HG02623 (cell line): ENCODE data around the gene TRIP12.
"Not testable (repeated sequence)": the region's sequence is repeated elsewhere in the genome, so short reads cannot be mapped to it uniquely, and the experiment has no call there.

Source experiments
- ATAC-seq: cut with Tn5 transposase; IDR thresholded peaks from one replicate; pipeline ENCODE4 v1.9.1; 2021; ENCODE audit warnings: moderate library complexity; ENCODE audit not compliant: unreplicated experiment

The TRIP12 gene

GRCh38 chr2:229779650-229780049, 142.2 kb downstream of the TRIP12 start:
- no peak for ATAC-seq

DNA sequence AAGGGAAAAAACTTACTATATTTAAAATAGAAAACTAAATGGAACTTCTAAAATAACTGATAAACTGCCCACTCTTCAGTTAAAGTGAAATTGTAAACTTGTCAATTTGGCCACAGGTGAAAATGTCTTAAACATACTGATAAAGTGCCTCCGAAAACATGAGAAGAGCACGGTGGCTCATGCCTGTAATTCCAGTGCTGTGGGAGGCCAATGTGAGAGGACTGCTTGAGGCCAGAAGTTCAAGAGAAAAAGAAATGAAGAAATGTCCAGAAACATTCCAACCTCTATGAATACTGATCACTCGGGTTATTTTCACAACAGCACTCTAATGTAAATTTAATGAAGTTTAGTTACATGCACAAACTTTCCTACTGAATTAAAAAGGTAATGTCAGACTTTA, 144.1 kb downstream of the TRIP12 start:
- no peak for ATAC-seq

- no peak for ATAC-seq
Observed at GRCh38 chr2:229775614-229776313, 146.0 kb downstream of the TRIP12 start.

- no peak for ATAC-seq
Observed at GRCh38 chr2:229774237-229774636, 147.6 kb downstream of the TRIP12 start.

GRCh38 chr2:229768235-229768634, 153.6 kb downstream of the TRIP12 start:
- no peak for ATAC-seq

DNA sequence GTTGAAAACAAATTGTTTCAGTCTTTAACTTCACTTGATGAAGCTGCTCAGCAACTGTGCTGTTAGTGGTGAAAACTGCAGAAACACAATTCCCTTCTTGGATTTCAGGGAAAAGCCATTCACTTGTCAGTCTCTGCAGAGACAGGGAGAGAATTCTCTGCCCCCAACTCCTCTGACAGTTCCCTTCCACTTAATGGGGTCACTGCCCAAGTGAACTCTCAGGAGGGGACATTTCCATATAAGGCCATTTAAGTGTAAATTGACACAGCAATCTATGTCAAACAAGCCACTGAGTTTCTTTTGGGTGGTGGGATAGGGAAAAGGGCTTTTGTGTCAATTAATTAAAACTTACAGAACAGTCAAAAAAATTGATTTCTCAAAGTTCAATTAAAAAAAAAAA, 156.1 kb downstream of the TRIP12 start:
- no peak for ATAC-seq

DNA sequence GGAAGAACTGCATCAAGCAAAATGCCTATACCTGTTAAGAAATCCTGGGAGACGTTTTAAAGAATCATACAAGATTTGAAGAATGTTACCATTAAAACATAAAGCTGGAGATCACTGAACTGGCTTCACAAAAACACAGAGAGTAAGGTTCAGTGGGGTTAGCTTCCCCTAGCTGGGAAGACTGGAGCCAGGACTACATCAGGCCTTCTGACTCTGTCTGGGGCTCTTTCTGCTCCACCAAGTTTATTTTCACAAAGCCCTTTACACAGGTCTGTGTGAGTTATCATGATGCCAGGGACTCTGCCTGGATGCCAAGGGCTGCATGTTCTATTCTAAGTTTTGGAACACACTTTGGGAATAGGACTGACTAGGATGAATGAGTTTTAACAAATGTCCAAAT, 160.1 kb downstream of the TRIP12 start:
- no peak for ATAC-seq

DNA sequence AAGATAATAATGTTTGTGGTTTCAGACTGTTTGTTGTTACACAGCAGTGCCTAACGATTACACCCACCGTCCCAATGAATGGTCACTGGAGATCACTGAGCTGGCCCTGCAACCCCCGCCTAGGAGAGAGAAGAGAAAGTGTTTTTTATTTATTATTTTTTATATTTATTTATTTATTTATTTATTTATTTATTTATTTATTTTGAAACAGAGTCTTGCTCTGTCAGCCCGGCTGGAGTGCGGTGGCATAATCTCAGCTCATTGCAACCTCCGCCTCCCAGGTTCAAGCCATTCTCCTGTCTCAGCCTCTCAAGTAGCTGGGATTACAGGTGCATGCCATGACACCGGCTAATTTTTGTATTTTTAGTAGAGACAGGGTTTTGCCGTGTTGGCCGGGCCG, 164.3 kb downstream of the TRIP12 start:
- ATAC-seq = not testable (repeated sequence)

DNA sequence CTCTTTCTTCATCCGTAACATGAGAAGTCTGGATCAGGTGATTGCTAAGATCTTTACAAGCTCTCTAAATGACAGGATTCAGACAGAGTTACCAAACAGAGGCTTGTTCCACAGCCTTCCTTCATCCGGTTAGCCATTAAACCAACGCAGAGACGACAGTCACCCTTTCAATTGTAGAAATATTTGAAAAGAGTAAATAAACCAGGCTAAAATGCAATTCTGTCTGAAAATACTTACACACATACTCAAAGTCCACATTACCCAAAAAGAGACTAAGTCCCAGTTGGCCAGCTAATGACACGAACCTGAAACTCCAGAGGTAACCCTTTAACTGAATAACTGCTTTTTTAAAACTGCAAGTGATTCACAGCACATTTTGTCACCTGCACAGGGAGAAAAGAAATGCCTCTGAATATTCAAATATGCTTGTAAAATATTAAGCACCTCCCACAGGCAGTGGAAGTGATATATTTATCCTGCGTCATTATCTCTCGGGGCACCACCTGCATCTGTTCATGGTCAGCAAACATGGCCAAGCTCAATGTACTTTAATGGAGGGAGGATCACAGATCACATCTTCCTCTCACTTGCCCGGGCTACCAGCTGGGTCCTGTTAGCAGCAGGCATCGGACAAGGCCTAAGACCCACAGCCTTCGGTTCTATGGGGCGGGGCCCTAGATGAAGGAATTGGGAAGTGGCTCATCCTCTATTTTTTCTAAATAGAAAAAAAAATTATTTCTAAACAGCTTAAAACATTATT, 168.7 kb downstream of the TRIP12 start:
- ATAC-seq = no peak

DNA sequence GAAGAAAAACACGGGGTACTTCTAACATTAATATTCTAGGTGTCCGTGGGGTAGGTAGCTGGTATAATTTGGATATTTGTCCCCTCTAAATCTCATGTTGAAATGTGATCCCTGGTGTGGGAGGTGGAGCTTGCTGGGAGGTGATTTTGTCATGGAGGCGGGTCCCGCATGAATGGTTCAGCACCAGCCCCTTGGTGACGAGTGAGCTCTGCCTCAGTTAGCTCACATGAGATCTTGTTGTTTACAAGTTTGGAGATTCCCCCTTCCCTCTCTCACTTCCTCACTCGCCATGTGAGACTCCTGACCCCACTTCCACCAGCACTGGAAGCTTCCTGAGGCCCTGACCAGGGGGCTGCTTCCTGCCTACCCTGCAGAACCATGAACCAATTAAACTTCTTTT, 172.0 kb downstream of the TRIP12 start:
- no peak for ATAC-seq

DNA sequence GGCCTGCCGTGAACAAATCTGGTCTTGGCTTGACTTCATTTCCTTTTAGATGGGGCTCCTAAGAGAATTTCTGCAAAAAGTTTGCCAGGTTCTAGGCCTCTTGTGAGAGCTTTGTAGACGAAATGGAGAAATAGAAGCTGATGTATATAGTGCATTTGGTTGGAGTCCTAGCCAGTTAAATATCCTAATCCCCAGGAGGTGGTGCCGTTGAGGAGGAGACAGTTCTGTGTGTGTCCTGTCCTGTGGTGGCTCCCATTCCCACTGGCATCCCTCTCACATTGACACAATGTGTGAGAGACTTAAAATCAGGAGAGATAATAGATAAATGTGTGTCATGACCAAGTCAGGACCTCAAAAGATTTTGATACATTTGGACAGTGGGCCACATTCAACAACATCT, 172.9 kb downstream of the TRIP12 start:
- ATAC-seq = no peak

DNA sequence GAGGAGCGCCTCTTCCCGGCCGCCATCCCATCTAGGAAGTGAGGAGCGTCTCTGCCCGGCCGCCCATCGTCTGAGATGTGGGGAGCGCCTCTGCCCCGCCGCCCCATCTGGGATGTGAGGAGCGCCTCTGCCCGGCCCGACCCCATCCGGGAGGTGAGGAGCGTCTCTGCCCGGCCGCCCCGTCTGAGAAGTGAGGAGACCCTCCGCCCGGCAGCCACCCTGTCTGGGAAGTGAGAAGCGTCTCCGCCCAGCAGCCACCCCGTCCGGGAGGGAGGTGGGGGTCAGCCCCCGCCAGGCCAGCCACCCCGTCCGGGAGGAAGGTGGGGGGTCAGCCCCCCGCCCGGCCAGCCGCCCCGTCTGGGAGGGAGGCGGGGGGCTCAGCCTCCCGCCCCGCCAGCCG, 179.1 kb downstream of the TRIP12 start:
- not testable (repeated sequence) for ATAC-seq

GRCh38 chr2:229740279-229740678, 181.5 kb downstream of the TRIP12 start:
- no peak for ATAC-seq

- no peak for ATAC-seq
Observed at GRCh38 chr2:229738024-229738625, 183.7 kb downstream of the TRIP12 start.

DNA sequence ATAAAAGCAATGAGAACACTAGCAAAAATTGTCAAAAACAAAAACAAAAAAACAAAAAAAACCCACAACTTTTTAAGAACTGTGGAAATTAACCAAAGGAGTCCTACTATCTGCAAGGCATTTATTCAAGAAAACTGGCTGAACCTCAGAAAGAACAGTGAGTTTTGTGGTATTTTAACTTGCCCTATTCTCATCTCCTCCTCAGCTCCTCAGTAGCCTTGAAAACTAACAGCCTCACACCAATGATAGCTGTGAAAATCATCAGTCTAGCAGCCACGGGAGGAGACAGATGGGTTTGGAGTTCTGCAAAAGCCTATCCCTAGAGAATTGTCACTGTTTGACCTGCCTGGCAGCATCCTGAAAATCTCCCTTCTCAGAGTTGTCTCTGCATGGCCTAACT, 187.4 kb downstream of the TRIP12 start:
- ATAC-seq = no peak

DNA sequence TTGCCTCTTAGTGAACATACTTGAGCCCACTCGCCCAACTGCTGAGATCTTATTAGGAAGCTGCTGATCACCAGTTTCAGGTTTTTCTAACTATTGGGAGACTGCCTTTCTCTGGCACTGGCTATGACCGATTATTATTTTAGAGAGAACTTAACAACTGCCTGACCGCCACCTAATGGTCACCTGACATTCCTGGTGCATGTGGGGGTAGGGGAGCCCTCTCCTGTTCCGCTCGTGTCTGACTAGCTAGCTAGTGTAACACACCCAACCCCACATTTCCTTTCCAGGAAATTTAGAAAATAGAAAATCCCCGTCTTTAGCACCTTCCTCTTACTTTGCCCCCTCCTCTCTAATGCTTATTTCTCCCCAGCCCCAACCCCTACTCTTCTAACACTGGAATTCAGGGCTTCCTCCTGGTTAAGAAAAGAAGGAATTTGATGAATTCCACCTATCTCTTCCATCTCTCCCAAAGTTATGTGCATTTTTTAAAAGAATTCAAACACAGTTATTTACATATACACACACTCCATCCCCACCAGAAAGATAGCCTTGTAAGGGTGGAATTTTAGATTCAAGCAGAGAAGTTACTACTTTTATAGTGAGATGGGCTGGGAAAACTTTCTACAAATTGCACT, 188.1 kb downstream of the TRIP12 start:
- ATAC-seq = no peak

- no peak for ATAC-seq
Observed at GRCh38 chr2:229732897-229733296, 188.9 kb downstream of the TRIP12 start.

DNA sequence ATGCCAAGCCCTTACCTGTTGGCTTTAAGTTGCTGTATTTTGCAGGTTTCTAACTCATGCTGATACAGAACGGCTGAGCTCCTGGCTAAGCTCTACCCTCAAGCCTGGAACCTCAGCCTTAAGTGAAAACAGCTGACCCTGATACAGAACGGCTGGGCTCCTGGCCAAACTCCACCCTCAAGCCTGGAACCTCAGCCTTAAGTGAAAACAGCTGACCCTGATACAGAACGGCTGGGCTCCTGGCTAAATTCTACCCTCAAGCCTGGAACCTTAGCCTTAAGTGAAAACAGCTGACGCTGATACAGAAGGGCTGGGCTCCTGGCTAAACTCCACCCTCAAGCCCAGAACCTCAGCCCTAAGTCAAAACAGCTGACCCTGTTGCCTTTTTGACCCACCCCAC, 189.9 kb downstream of the TRIP12 start:
- ATAC-seq = no peak

DNA sequence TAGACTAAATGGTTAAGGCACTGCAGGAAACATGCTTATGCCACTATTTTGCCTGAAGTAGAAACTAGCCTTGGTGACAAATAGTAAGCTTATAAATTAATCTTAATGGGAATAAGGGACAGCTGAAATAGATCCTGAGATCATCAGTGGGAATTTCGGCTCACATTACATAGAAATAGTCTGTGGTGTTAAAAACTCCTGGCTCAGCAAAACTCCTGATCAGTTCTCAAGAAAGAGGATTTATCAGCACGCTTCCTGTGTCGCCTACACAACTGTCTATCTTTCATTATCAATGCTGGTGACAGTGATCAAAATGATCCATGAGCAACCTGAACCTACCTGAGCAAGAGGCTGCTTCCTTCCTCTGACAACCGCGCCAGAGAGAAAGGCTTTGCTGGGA, 190.4 kb downstream of the TRIP12 start:
- ATAC-seq = no peak

GRCh38 chr2:229728370-229728769, 193.4 kb downstream of the TRIP12 start:
- no peak for ATAC-seq

GRCh38 chr2:229726643-229727042, 195.2 kb downstream of the TRIP12 start:
- no peak for ATAC-seq
